Sigmoid colon (tissue), 4 donors: Measurements from ENCODE around the gene AQR.

Experiments used
- POLR2A ChIP-seq, 2 donors: fragments of 450-650 bp; IDR thresholded peaks; one replicate each; pipeline ENCODE4 v1.6.1; 2016; ENCODE audit warnings: antibody characterized with exemption in 2 of 2, mild to moderate bottlenecking in 2 of 2, moderate library complexity in 2 of 2
- POLR2AphosphoS5 ChIP-seq, 4 donors: sonication (generic); formaldehyde crosslinking; IDR thresholded peaks; one replicate each; pipeline ENCODE4 v1.6.1; 2017; ENCODE audit warnings: antibody characterized with exemption in 4 of 4
- TF ChIP-seq, protein P1 (sequence below), 4 experiments: fragments of 450-650 bp in 3 of 4; fragments of 200-600 bp in 1 of 4; IDR thresholded peaks; one replicate each; pipeline ENCODE4 v1.5.1; 2016 to 2019; ENCODE audit warnings: antibody characterized with exemption in 4 of 4, mild to moderate bottlenecking in 3 of 4, moderate library complexity in 2 of 4

DNA sequence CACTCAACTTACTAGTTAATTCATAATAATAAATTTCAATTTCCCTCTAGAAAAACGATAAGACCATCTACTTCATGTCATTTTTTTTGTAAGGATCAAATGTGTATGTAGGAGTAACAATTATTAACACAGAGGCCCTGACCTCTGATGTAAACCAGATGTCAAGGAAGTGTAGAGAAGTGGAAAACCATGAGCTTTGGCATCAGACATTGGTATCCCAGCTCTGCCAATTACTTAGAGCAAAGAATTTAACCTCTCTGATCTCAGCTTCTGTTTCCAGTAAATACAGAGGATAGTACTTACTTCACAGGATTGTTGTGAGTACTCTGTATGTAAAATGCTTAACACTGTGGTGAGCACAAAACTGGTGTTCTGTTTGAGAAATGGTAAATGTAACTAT, 17.5 kb downstream of the AQR start:
- TF ChIP-seq, protein P1, sequence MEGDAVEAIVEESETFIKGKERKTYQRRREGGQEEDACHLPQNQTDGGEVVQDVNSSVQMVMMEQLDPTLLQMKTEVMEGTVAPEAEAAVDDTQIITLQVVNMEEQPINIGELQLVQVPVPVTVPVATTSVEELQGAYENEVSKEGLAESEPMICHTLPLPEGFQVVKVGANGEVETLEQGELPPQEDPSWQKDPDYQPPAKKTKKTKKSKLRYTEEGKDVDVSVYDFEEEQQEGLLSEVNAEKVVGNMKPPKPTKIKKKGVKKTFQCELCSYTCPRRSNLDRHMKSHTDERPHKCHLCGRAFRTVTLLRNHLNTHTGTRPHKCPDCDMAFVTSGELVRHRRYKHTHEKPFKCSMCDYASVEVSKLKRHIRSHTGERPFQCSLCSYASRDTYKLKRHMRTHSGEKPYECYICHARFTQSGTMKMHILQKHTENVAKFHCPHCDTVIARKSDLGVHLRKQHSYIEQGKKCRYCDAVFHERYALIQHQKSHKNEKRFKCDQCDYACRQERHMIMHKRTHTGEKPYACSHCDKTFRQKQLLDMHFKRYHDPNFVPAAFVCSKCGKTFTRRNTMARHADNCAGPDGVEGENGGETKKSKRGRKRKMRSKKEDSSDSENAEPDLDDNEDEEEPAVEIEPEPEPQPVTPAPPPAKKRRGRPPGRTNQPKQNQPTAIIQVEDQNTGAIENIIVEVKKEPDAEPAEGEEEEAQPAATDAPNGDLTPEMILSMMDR (IDR thresholded peaks at IDR 0.05) = no peak
- TF ChIP-seq POLR2A (IDR thresholded peaks at IDR 0.05) (no peak), POLR2AphosphoS5 (IDR thresholded peaks at IDR 0.05) (no peak)
